HUES48 (cell line): ENCODE measurements around the gene RNF224.

ENCODE experiments used
- H3K27ac ChIP-seq: one replicate; pipeline ENCODE4 v1.7.0; 2013; ENCODE audit warnings: low read depth, low read length, inconsistent platforms
- H3K27me3 ChIP-seq: 2 replicates; pipeline ENCODE4 v1.6.1; 2013; ENCODE audit warnings: mild to moderate bottlenecking, low read length; ENCODE audit not compliant: control insufficient read depth, insufficient read depth
- H3K36me3 ChIP-seq: 2 replicates; pipeline ENCODE4 v1.6.1; 2013; ENCODE audit warnings: low read length; ENCODE audit not compliant: control insufficient read depth, insufficient read depth
- H3K4me1 ChIP-seq: 2 replicates; pipeline ENCODE4 v1.6.1; 2013; ENCODE audit warnings: mild to moderate bottlenecking, low read length; ENCODE audit not compliant: control insufficient read depth, insufficient read depth
- H3K4me3 ChIP-seq: 2 replicates; pipeline ENCODE4 v1.5.1; 2013; ENCODE audit warnings: mild to moderate bottlenecking, low read depth, low read length
- H3K9ac ChIP-seq: 2 replicates; pipeline ENCODE4 v1.6.1; 2013; ENCODE audit warnings: mild to moderate bottlenecking, low read depth, low read length, moderate library complexity
- H3K9me3 ChIP-seq: 2 replicates; pipeline ENCODE4 v1.6.1; 2013; ENCODE audit warnings: low read length; ENCODE audit not compliant: control insufficient read depth, insufficient read depth

Gene RNF224

GRCh38 chr9:137193771-137194170, 33.5 kb upstream of the RNF224 start:
- no peak overlapping the region for H3K27ac ChIP-seq
- 0 out of 2 replicates have a peak, but pooled peaks cover 4% of the 10 kb centered on the region for H3K4me1 ChIP-seq
- no peak overlapping the region for H3K9ac ChIP-seq
- H3K36me3 ChIP-seq, result peaks cover 20% of the 10 kb centered on the region; the same call in 1 of the 2 replicates
- H3K9me3 ChIP-seq, result no peaks in the 10 kb centered on the region
- H3K4me3 ChIP-seq, result no peak overlapping the region
- H3K27me3 ChIP-seq, result no peaks in the 10 kb centered on the region

GRCh38 chr9:137194388-137194787, 32.9 kb upstream of the RNF224 start:
- no peaks in the 10 kb centered on the region for H3K27me3 ChIP-seq
- H3K4me1 ChIP-seq, result 0 out of 2 replicates have a peak, but pooled peaks cover 4% of the 10 kb centered on the region
- H3K36me3 ChIP-seq, result peaks cover 20% of the 10 kb centered on the region; the same call in 1 of the 2 replicates

GRCh38 chr9:137194909-137195308, 32.4 kb upstream of the RNF224 start:
- peaks cover 18% of the 10 kb centered on the region; the same call in 1 of the 2 replicates for H3K36me3 ChIP-seq
- H3K27ac ChIP-seq, result no peak overlapping the region
- no peaks in the 10 kb centered on the region for H3K27me3 ChIP-seq
- H3K4me3 ChIP-seq, result no peak overlapping the region
- no peak overlapping the region for H3K9ac ChIP-seq
- 0 out of 2 replicates have a peak, but pooled peaks cover 4% of the 10 kb centered on the region for H3K4me1 ChIP-seq
- no peaks in the 10 kb centered on the region for H3K9me3 ChIP-seq

More at GRCh38 chr9:137194388-137194787, 32.9 kb upstream of the RNF224 start:
- no peaks in the 10 kb centered on the region for H3K9me3 ChIP-seq
- no peak overlapping the region for H3K27ac ChIP-seq
- no peak overlapping the region for H3K9ac ChIP-seq
- H3K4me3 ChIP-seq, result no peak overlapping the region

- Histone ChIP-seq H3K4me1 (0 out of 2 replicates have a peak, but pooled peaks cover 4% of the 10 kb centered on the region), H3K36me3 (peaks cover 13% of the 10 kb centered on the region; the same call in 1 of the 2 replicates), H3K4me3 (no peak overlapping the region), H3K9ac (no peak overlapping the region), H3K27me3 (no peaks in the 10 kb centered on the region), H3K9me3 (no peaks in the 10 kb centered on the region), H3K27ac (no peak overlapping the region)
Observed at GRCh38 chr9:137195525-137196220, 31.6 kb upstream of the RNF224 start.

GRCh38 chr9:137198051-137198901, 29.0 kb upstream of the RNF224 start:
- Histone ChIP-seq H3K36me3 (no peaks in the 10 kb centered on the region), H3K4me3 (no peak overlapping the region), H3K9ac (no peak overlapping the region), H3K27me3 (no peaks in the 10 kb centered on the region), H3K4me1 (peaks cover 10% of the 10 kb centered on the region; the same call in 1 of the 2 replicates), H3K27ac (no peak overlapping the region), H3K9me3 (no peaks in the 10 kb centered on the region)

- H3K27ac ChIP-seq, result no peak overlapping the region
- H3K4me3 ChIP-seq, result peak overlapping the region; percentile 50; the same call in 1 of the 2 replicates
- no peaks in the 10 kb centered on the region for H3K36me3 ChIP-seq
- peaks cover 10% of the 10 kb centered on the region; the same call in 1 of the 2 replicates for H3K4me1 ChIP-seq
- no peak overlapping the region for H3K9ac ChIP-seq
- H3K9me3 ChIP-seq, result no peaks in the 10 kb centered on the region
- no peaks in the 10 kb centered on the region for H3K27me3 ChIP-seq
Observed at GRCh38 chr9:137198902-137199283, 28.4 kb upstream of the RNF224 start.

GRCh38 chr9:137199411-137200121, 27.7 kb upstream of the RNF224 start:
- no peaks in the 10 kb centered on the region for H3K9me3 ChIP-seq
- H3K4me1 ChIP-seq, result peaks cover 14% of the 10 kb centered on the region; the same call in 1 of the 2 replicates
- H3K9ac ChIP-seq, result no peak overlapping the region
- no peaks in the 10 kb centered on the region for H3K36me3 ChIP-seq
- no peak overlapping the region for H3K27ac ChIP-seq
- peak overlapping the region; percentile 50 for H3K4me3 ChIP-seq
- no peaks in the 10 kb centered on the region for H3K27me3 ChIP-seq

GRCh38 chr9:137200311-137201204, 26.7 kb upstream of the RNF224 start, which contains the start of gene TPRN:
Gene TPRN (minus strand): TSS chr9:137200741. CDS start chr9:137200711, 30 bp downstream.
- H3K4me1 ChIP-seq, result peaks cover 10% of the 10 kb centered on the region; the same call in 1 of the 2 replicates
- H3K9me3 ChIP-seq, result no peaks in the 10 kb centered on the region
- H3K27ac ChIP-seq, result peak within 1 kb of the TSS; percentile 59
- H3K4me3 ChIP-seq, result peak within 1 kb of the TSS; percentile 72
- no peaks in the 10 kb centered on the region for H3K27me3 ChIP-seq
- H3K36me3 ChIP-seq, result no peaks in the 10 kb centered on the region
- peak within 1 kb of the TSS; percentile 45 for H3K9ac ChIP-seq

GRCh38 chr9:137201205-137201868, 26.0 kb upstream of the RNF224 start:
- Histone ChIP-seq H3K9ac (peak overlapping the region; percentile 45), H3K4me1 (peaks cover 10% of the 10 kb centered on the region; the same call in 1 of the 2 replicates), H3K36me3 (no peaks in the 10 kb centered on the region), H3K9me3 (no peaks in the 10 kb centered on the region), H3K27ac (peak overlapping the region; percentile 57), H3K27me3 (no peaks in the 10 kb centered on the region), H3K4me3 (peak overlapping the region; percentile 72)
